Gastrocnemius medialis (tissue), 4 donors: ENCODE results near the gene HADH.

Experiments
- POLR2A ChIP-seq, 2 donors: fragments of 450-650 bp; IDR thresholded peaks; one replicate each; pipeline ENCODE4 v1.6.1; 2017; ENCODE audit warnings: antibody characterized with exemption in 2 of 2, mild to moderate bottlenecking in 2 of 2, moderate library complexity in 2 of 2
- TF ChIP-seq, protein P1 (sequence below), 5 experiments: fragments of 450-650 bp in 3 of 5; fragments of 200-600 bp in 2 of 5; sonication (generic) in 2 of 5; IDR thresholded peaks in 4 of 5; conservative IDR thresholded peaks in 1 of 5; 1 replicate in 4 of 5; 2 replicates in 1 of 5; pipeline ENCODE4 v1.5.1; 2016 to 2019; ENCODE audit warnings: antibody characterized with exemption in 5 of 5, mild to moderate bottlenecking in 3 of 5, moderate library complexity in 3 of 5

DNA sequence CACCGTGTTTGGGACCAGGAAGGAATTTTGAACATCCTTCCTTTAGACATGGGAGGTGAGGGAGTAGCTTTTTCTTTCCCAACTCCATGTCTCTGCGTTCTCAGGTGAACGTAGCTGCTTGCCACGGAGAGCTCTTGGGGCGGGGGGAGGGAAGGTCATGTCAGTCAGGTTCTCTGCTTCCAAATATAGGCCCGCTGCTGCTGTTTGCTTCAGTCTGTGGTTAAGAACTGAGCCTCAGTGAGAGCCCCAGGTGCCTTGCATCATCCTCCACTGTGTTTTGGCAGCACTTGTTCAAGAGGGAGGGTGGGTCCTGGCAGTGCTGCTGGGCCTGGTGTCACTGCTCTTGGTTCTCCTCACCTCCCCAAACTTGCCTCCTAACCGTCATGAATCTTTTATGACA lies 46.5 kb downstream of the HADH start:
- no peak for TF ChIP-seq POLR2A (IDR thresholded peaks at IDR 0.05)
- TF ChIP-seq, protein P1, sequence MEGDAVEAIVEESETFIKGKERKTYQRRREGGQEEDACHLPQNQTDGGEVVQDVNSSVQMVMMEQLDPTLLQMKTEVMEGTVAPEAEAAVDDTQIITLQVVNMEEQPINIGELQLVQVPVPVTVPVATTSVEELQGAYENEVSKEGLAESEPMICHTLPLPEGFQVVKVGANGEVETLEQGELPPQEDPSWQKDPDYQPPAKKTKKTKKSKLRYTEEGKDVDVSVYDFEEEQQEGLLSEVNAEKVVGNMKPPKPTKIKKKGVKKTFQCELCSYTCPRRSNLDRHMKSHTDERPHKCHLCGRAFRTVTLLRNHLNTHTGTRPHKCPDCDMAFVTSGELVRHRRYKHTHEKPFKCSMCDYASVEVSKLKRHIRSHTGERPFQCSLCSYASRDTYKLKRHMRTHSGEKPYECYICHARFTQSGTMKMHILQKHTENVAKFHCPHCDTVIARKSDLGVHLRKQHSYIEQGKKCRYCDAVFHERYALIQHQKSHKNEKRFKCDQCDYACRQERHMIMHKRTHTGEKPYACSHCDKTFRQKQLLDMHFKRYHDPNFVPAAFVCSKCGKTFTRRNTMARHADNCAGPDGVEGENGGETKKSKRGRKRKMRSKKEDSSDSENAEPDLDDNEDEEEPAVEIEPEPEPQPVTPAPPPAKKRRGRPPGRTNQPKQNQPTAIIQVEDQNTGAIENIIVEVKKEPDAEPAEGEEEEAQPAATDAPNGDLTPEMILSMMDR (IDR thresholded peaks at IDR 0.05 in 4 of 5, conservative IDR thresholded peaks at IDR 0.05 in 1 of 5) = no peak
